ENCODE results near the gene CENPX.

Gene CENPX

DNA sequence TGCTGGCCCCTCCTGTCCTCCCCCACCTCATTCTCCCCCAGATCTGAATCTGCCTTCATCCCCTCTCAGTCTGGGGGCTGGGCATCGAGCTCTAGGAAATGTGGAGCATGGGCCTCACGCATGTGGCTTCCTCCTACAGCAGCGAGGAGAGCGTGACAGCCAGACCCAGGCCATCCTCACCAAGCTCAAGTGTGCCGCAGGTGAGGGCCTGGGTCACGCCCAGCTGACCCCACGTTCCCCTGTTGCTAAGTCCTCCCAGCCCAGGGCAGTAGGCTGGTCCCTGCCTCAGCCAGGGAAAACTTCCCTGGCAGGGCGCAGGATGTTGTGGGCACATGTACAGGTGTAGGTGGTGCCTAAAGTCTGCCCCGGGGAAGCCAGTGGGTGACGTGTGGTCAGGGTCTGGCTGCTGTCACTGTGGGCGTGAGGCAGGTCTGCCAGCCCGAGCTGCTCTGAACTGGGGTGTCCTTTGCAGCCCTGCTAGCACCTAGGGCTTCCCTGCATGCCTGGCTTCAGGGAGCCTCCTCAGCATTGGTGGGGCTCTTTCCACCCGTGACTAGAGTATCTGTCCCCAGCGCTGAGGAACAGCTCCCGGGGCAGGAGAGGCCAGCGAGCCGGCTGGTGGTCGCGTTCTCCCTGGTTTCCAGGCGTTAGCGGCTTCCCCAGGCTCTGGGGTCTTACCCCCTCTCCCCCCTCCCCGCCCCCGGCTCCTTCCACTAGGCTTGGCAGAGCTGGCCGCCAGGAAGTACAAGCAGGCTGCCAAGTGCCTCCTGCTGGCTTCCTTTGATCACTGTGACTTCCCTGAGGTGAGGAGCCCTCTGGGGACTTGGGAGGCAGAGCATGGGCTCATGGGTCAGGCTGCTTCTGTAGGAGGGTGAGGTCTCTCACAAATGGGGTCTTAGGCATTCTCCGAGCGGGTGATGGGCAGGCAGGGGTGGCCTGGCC, 32.6 kb upstream of the CENPX start:
- DNase-seq, result no peak

DNA sequence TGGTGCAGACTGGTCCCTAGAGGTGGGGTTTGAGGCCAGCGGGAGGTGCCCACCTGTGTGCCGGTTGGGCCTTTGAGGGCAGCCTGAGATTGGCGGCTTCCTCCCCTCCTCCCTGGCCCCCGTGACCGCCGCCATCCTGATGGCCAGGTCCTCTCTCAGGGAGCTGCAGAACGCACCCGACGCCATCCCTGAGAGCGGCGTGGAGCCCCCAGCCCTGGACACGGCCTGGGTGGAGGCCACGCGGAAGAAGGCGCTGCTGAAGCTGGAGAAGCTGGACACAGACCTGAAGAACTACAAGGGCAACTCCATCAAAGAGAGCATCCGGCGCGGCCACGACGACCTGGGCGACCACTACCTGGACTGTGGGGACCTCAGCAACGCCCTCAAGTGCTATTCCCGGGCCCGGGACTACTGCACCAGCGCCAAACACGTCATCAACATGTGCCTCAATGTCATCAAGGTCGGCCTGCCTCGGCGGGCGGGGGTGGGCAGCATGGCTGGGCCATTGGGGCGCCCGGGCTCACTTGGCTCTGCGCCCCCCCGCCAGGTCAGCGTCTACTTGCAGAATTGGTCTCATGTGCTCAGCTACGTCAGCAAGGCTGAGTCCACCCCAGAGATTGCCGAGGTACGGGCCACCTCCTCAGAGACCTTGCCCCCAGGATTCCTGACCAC, 31.8 kb upstream of the CENPX start:
- DNase-seq, result no peak

DNA sequence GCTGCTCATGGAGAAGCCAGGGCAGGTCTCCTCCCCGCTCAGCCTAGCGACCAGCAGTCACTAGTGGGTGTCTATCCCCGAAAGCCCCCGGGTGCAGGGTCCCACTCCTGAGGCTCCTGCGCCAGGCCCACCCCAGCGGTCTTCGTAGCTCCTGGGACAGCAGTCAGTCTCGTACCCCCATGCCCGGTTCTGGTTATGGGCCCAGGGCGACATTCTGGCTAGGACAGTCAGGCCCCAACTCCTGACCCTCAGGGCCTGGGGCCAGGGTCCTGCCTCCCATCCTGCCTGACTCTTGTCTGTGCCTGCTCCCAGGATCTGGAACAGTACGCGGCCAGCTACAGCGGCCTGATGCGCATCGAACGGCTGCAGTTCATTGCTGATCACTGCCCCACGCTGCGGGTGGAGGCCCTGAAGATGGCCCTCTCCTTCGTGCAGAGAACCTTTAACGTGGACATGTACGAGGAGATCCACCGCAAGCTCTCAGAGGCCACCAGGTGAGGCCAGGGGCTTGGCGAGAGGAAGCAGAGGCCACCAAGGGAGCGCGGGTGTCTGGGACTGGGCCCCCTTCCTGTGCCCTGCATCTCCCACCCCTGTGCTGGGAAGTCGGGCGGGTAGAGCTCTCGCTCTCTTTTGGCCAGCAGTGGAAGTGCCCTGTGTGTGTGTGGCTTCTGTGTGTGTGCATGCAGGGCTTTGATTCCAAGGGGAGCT, 31.0 kb upstream of the CENPX start:
- DNase-seq, result no peak

DNA sequence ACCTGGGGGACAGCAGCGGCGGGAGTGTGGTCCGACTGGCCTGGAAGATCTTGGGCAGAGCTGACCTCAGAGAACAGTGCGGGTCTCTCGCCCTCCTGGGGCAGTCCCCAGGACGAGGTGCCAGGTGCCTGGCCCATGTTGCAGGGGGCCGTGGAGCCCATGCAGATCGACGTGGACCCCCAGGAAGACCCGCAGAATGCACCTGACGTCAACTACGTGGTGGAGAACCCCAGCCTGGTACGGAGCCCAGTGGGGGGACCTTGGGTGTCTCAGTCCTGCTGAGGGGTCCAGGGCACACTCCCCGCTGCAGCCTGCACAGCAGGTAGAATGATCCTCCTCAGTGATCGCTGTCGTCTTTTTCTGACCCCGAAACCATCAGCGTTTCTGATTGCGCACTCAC, 30.5 kb upstream of the CENPX start:
- no peak for DNase-seq

DNA sequence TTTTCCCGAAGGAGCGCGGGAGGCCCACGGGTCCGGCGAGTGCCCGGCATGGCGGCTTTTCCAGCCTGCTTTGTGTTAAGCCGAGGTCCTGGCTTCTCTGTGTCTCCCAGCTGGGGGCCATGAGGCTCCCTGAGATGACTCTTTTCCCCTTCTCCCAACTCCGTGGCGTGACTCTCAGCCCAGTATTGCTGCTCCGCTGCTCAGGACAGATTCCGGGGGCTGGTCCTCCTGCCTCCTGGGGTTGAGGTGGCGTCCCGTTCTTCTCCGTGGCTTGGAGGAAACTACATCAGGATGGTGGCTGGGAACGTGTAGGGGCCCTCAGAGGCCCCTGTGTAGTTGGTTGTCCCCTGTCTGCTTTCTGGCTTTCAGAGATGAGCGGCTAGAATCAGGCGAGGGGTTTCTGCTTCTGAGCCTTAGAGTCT, 30.0 kb upstream of the CENPX start:
- no peak for DNase-seq

DNA sequence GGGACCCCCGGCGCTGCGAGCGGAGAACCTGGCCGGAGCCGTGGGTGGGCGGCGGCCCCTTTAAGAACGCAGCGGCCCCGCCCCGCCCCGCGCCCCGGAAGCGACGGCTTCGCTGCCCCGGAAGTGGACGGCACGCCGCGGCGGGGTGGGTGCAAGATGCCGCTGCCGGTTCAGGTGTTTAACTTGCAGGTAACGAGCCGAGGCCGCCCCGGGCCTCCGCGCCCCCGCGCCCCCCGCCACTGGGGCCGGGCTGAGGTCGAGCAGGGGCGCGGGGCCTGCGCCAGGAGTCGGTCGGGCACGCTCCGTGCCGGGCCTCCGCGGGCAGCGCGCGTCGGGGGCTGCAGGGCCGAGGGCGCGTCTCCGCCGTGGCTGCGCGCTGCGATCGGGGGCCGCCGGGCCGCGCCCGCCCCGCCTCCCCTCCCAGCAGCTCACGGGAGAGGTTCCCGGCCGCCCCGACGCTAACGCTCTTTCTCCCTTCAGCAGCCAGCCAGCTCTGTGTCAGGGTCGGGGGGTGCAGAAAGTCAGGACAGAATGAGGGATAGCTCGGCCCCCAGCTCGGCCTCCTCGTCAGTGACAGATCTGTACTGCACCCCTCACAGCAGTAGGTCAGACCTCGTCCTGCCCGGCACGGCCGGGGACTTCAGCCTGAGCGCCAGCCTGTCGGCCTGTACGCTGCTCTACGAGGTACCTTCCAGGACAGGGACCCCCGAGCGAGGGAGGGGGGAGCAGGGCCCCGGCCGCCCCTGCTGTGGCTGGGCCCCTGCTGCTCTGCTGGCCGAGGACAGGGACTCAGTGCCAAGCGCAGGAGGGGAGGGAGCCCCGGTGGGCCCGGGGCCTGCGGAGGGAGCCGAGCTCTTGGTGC, 29.3 kb upstream of the CENPX start, which contains the start of the genes GPS1 and RFNG:
TSS of gene GPS1 (plus strand) at position 123 of the 862 bp plus-strand sequence. CDS start at position 157, 34 bp downstream.
TSS of gene RFNG (minus strand) at position 36 of the 862 bp plus-strand sequence. CDS start 45 bp downstream, outside the sequence.
- peak in 48 of 51 donors; percentile 8 to 86 (median 60) for DNase-seq

DNA sequence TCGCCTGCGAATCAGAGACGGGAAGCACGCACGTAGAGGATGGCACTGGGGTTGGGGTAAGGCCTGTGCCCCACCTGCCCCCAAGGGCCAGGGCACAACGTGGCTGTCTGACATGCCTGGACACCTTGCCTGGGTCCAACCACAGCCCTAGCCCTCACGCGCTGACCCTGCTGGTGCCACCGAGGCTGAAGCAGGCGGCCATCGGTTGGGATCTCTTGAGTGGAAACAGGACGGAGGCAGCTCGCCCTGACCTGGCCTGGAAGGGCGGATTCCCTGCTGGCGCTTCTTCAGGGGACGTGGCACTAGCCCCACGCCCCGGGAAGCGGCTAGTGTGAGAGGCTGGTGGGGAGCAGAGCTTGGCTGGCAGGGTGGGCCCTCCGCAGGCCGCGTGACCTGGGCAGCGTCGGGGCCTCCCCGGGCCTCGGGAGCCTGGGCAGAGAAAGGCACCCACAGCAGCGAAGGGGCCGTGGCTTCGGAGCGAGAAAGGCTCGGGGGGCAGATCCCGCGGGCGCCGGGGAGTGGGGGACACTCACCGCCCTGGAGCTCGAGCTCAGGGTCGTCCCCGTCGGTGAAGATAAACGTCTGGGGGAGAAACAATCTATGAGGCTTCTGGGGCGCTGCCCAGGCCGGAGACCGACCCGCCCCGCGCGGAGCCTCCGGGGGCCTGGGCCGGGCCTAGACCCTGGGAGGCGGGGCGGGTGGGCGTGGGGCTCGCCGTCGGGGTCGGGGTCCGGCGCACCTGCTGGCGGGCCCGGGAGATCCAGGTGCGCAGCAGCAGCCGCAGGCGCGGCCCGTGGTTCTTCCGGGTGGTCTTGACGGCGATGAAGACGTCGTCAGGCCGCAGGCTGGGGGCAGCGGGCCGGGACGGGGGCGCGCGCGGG, 28.3 kb upstream of the CENPX start:
- DNase-seq, result no peak

DNA sequence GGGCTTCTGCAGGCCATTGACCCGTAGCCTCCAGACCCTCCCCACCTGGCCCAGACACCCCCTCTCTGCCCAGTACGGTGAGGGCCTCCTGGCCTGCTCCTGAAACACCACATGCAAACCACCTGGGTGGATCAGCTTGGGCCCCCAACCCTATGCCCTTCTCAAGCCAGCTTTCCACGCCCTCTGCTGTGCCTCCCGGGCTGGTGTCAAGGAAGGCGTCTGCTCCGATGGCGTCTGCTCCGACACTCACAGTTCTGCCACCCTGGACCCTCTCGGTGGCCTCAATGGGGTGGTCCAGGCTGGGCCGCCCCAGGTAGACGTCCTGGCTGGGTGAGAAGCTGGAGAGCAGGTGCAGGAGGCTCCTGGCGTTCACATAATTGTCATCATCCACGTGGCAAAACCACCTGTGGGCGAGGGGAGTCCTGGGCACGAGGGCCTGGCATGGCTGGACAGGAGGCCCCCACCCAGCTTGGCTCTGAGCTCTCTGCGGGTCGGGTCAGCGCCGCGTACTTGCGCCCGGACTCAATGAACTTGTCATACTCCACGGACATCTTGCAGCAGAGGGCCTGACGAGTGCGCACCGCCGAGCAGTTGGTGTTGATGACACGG, 27.6 kb upstream of the CENPX start:
- no peak for DNase-seq

DNA sequence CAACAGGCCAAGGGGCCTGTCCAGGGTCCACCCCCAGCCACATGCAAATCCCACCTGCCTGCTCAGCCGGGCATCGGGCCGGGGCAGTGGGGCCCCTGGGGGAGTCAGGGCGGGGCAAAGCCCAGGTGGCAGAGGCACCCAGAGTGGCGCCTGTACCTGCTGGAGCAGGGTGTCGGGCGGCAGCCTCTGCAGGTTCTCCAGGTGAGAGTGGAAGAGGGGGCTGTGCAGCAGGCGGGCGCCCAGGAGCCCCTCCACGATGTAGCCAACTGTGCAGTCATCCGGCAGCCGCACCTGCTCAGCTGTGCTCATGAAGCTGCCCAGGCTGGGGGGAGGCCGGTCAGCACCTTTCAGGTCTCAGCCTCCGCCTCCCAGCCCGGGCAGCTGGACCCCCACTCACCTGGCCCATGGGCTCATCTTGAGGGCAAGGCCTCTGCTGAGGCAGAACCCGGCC, 26.9 kb upstream of the CENPX start:
- DNase-seq, result no peak

DNA sequence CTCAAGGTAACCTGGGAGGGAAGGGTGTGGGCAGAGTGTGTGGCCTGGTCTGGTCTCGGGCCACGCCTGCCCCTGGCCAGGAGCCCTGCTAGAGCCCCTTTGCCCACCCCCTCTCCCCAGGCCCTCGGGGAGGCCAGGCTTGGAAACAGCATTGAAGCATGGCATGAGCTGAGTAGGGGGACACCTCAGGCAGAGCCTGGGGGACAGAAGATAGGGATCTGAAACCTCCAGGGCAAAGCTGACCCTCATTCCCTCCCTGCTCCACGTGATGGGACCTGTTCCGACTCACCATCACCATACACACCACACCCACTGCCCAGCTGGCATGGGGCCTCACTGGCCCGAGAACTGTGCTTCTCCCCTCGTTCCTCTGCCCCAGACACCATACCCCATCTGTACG, 26.4 kb upstream of the CENPX start:
- no peak for DNase-seq

DNA sequence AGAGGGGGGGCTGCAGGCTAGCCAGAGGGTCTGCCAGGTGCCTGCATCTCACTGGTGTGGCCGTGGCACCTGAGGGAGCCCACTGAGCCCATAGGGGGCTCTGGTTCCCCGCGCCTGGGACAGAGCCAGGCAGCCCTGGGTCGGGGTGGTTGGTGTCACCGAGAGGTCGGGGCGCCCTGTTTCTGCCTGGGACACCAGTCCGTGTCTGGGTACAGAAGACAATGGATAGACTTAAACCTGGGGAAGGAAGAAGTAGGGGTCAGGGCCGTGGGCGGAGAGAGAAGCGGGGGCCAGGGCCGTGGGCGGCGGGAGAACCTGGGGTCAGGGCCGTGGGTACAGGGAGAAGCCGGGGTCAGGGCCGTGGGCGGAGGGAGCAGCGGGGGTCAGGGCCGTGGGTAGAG, 25.9 kb upstream of the CENPX start:
- DNase-seq, result no peak

DNA sequence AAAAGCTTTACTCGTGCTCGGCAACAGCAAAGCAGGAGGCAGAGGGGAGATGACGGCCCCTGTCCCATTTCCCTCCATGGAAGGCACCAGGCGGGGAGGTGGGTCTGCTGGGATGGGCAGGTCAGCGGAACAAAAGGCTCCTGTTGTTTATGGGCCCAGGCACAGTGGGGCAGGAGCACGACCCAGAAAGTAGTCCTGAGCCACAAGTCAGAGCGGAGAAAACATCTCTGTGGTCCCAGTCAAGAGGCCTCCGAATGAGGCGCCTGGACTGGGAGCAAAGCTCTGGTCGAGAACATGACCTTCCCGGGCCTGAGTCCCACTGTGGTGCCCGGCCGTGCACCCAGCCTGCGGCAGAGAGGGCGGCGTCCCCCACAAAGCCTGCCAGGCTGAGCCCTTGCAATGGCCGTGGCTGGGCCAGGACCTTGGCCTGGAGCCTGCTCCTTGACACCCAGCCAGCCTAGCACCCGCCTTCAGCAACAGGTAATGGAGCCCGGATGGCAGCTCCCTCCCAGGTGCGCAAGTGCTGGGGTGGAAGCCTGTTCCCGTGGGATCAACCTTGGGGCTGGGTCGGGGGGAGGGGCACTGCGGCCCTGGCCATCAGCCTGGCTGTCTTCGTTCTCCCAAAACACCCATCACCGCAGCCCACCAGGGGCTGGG, 25.4 kb upstream of the CENPX start:
- DNase-seq, result no peak

DNA sequence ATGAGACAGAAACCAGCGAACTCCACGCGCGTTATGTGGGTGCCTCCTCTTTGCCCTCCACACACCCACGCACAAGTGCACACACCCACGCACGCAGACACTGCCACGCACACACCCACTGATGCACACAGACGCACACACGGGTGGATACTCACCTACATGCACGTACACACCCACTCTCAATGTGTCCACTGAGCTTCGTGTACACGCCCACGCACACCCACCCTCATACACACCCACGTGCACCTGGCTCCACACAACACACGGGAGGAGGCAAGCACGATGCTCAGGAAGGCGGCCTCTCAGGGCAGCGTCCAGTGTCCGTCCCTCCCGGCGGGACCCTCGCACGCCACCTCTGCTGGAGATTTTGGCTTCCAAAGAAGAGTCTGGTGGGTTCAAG, 24.7 kb upstream of the CENPX start:
- DNase-seq, result no peak

DNA sequence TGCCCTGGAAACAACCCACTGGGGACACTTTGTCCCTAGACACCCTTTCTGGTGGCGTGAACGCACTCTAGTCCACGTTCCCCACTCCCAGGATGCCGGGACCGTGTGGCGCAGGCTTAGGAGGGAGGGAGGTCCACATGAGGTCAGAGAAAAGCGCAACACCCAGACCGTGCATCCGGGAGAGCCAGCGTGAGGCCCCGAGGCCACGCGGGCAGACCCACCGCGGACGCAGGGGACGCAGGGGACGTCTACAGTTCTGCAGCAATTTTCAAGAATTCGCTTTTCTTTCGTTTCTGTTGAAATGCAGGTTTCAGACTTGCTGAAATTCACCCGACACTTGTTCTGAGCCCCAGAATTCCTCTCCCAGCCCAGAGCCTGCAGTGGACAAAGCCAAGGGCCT, 24.2 kb upstream of the CENPX start:
- no peak for DNase-seq

DNA sequence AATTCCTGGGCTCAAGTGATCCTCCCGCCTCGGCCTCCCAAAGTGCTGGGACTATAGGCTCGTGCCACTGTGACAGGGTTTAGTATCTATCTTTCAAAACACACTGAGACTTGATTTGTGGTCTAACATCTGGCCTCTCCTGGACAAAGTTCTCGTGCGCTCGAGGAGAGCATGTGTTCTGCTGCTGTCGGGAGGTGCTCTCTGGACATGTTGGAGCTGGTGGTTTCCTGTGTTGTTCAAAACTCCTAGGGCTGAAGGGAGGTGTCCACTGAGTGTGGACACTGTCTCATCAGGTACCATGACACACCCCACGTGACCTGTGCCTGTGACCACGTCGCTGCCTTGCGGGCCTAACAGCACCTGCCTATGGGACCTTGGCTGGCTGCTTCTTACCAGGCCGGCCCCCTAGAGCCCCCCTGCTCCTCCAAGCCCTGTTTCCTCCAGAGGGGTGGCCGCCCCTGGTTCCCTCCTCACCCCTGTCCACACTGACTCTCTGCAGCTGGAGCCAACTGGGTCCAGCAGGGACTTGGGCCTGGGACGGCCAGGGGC, 23.3 kb upstream of the CENPX start:
- DNase-seq, result no peak

DNA sequence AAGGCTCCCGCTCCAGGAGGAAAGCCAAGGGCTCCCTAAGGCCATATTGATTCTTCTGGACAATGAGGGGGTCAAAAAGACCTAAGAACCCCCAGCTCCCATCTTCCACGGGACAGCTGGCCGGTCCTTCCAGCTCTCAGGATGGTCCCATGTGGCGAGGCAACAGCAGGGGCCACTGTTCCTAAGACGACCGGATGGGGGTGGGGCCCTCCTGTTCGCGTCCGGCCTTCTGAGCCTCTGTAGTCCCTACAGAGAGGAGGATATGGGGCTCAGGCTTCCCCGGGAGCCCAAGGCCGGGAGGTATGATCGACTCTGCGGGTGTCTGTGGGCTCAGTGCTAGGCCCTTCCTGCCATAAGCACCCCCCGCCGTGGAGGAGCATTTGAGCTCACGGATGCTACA, 20.8 kb upstream of the CENPX start:
- DNase-seq, result no peak

DNA sequence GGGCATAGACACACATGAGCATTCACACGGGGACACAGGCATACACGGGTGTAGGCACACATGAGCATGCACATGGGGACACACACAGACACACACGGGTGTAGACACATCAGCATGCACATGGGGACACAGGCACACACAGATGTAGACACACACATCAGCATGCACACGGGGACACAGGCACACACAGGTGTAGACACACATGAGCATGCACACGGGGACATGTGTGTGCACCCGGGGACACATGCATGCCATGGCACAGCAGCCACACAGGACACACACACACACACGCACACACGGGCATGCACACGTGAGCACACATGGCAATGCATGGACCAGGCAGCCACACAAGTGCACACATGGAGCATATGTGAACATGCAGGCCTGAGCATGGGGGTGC, 20.0 kb upstream of the CENPX start:
- no peak for DNase-seq

DNA sequence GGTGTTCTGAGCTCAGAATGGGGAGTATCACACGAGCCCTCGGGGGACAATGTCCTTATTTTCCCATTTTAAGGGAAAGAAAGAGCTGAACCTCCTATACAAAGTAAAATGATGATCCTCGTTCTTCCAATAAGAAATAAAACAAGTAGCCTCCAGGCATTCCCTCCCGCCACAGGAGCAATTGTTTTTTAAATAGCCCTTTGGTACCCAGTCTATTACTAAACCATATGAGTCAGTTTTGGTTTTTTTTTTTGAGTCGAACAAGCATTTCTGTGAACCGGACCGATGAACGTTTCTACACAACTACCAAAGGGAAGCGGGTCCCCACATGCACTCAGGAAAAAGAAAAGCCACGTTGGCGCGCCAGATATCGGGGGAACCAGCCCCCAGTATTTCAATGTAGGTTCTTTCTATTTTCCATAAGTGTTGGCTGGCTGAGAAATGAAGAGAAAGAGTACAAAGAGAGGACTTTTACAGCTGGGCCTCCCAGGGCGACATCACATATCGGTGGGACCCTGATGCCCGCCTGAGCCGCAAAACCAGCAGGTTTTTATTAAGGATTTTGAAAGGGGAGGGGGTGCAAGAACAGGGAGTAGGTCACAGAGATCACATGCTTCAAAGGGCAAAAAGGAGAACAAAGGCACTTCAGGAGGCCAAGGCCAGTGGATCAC, 18.6 kb upstream of the CENPX start:
- no peak for DNase-seq
